H9 (cell line): ENCODE measurements around the gene SUOX. TPM values are rescaled to one million over a fixed set of nuclear protein-coding genes. Genes with fewer than 3 reads are reported as not detected.

Experiments
- DNase-seq: peaks from one replicate; pipeline ENCODE4 v3.0.0-alpha.2; 2017
- H2AFZ ChIP-seq: one replicate; pipeline ENCODE4 v1.6.1; 2013; ENCODE audit warnings: mild to moderate bottlenecking, low read length, control low read depth, moderate library complexity
- H2AK5ac ChIP-seq: 2 replicates; pipeline ENCODE4 v1.6.1; 2013; ENCODE audit warnings: low read length, control low read depth, mixed read lengths; ENCODE audit not compliant: insufficient read length
- H2BK120ac ChIP-seq: one replicate; pipeline ENCODE4 v1.6.1; 2013; ENCODE audit warnings: low read depth, mild to moderate bottlenecking, low read length, control low read depth, inconsistent platforms; ENCODE audit not compliant: poor library complexity, severe bottlenecking
- H2BK12ac ChIP-seq: 2 replicates; pipeline ENCODE4 v1.6.1; 2013; ENCODE audit warnings: low read length, control low read depth, mixed read lengths, low read depth; ENCODE audit not compliant: insufficient read length
- H2BK15ac ChIP-seq: 2 replicates; pipeline ENCODE4 v1.6.1; 2013; ENCODE audit warnings: low read depth, low read length, control low read depth
- H2BK20ac ChIP-seq: one replicate; pipeline ENCODE4 v1.6.1; 2013; ENCODE audit warnings: low read depth, mild to moderate bottlenecking, low read length, control low read depth, inconsistent platforms; ENCODE audit not compliant: poor library complexity, severe bottlenecking
- H2BK5ac ChIP-seq: 2 replicates; pipeline ENCODE4 v1.6.1; 2013; ENCODE audit warnings: low read length, control low read depth, mixed read lengths; ENCODE audit not compliant: insufficient read length
- H3K14ac ChIP-seq: 2 replicates; pipeline ENCODE4 v1.6.1; 2013; ENCODE audit warnings: low read length, control low read depth; ENCODE audit not compliant: insufficient read depth
- H3K18ac ChIP-seq: 2 replicates; pipeline ENCODE4 v1.6.1; 2013; ENCODE audit warnings: low read depth, mild to moderate bottlenecking, mixed read lengths, low read length, control low read depth; ENCODE audit not compliant: insufficient read length
- H3K23ac ChIP-seq: 2 replicates; pipeline ENCODE4 v1.6.1; 2013; ENCODE audit warnings: low read length, control low read depth, mixed read lengths, low read depth; ENCODE audit not compliant: insufficient read length
- H3K23me2 ChIP-seq: 2 replicates; pipeline ENCODE4 v1.6.1; 2013; ENCODE audit warnings: low read depth, mild to moderate bottlenecking, mixed read lengths, low read length, control low read depth; ENCODE audit not compliant: insufficient read length, poor library complexity, severe bottlenecking
- H3K27ac ChIP-seq: 2 replicates; pipeline ENCODE4 v1.5.1; 2013; ENCODE audit warnings: low read length, control low read depth, mixed read lengths, low read depth; ENCODE audit not compliant: insufficient read length
- H3K27me3 ChIP-seq: 2 replicates; pipeline ENCODE4 v1.6.1; 2013; ENCODE audit warnings: low read length, control low read depth, inconsistent platforms; ENCODE audit not compliant: insufficient read depth
- H3K4ac ChIP-seq: 2 replicates; pipeline ENCODE4 v1.6.1; 2013; ENCODE audit warnings: low read depth, mild to moderate bottlenecking, control low read depth, inconsistent platforms, low read length, moderate library complexity
- H3K4me1 ChIP-seq: 2 replicates; pipeline ENCODE4 v1.6.1; 2013; ENCODE audit warnings: low read length, control low read depth, inconsistent platforms; ENCODE audit not compliant: insufficient read depth
- H3K4me2 ChIP-seq: 2 replicates; pipeline ENCODE4 v1.6.1; 2013; ENCODE audit warnings: low read length, control low read depth, mixed read lengths; ENCODE audit not compliant: insufficient read length, insufficient read depth
- H3K56ac ChIP-seq: 2 replicates; pipeline ENCODE4 v1.6.1; 2013; ENCODE audit warnings: low read depth, mild to moderate bottlenecking, mixed read lengths, low read length, control low read depth; ENCODE audit not compliant: insufficient read length
- H3K79me1 ChIP-seq: 2 replicates; pipeline ENCODE4 v1.6.1; 2013; ENCODE audit warnings: low read depth, mild to moderate bottlenecking, moderate library complexity, low read length, control low read depth, inconsistent platforms; ENCODE audit not compliant: insufficient read depth, poor library complexity, severe bottlenecking
- H3K79me2 ChIP-seq: 2 replicates; pipeline ENCODE4 v1.6.1; 2013; ENCODE audit warnings: low read length, control low read depth, inconsistent platforms; ENCODE audit not compliant: insufficient read depth
- H3K9ac ChIP-seq: 2 replicates; pipeline ENCODE4 v1.6.1; 2013; ENCODE audit warnings: low read length, control low read depth, mixed read lengths; ENCODE audit not compliant: insufficient read length; ENCODE audit errors: extremely low read depth
- H3K9me3 ChIP-seq: one replicate; pipeline ENCODE4 v1.6.1; 2013; ENCODE audit warnings: low read depth, low read length, inconsistent platforms; ENCODE audit not compliant: control insufficient read depth
- H3T11ph ChIP-seq: one replicate; pipeline ENCODE4 v1.6.1; 2013; ENCODE audit warnings: mild to moderate bottlenecking, low read length, control low read depth, inconsistent platforms
- H4K20me1 ChIP-seq: one replicate; pipeline ENCODE4 v1.6.1; 2013; ENCODE audit not compliant: control insufficient read depth, insufficient read length, insufficient read depth
- H4K5ac ChIP-seq: 2 replicates; pipeline ENCODE4 v1.6.1; 2013; ENCODE audit warnings: low read depth, mild to moderate bottlenecking, mixed read lengths, low read length, control low read depth; ENCODE audit not compliant: insufficient read length
- H4K8ac ChIP-seq: replicated peaks from 2 replicates; pipeline ENCODE4 v1.6.1; 2013; ENCODE audit warnings: low read length, control low read depth, mixed read lengths, low read depth; ENCODE audit not compliant: insufficient read length
- H4K91ac ChIP-seq: 2 replicates; pipeline ENCODE4 v1.6.1; 2013; ENCODE audit warnings: low read depth, mild to moderate bottlenecking, moderate library complexity, mixed read lengths, low read length, control low read depth; ENCODE audit not compliant: insufficient read length
- H3K27ac Mint-ChIP-seq, 3 experiments: 2 replicates in 2 of 3; 3 replicates in 1 of 3; pipeline ENCODE4 v1.8.0; 2020 to 2021; ENCODE audit warnings: mixed read lengths in 3 of 3, mild to moderate bottlenecking in 1 of 3, moderate library complexity in 1 of 3
- H3K27me3 Mint-ChIP-seq: 2 replicates; pipeline ENCODE4 v1.8.0; 2021; ENCODE audit warnings: low read depth, mild to moderate bottlenecking, moderate library complexity, mixed read lengths
- H3K36me3 Mint-ChIP-seq, 3 experiments: 2 replicates in 2 of 3; 3 replicates in 1 of 3; pipeline ENCODE4 v1.8.0; 2020 to 2021; ENCODE audit warnings: low read depth in 3 of 3, mixed read lengths in 3 of 3; ENCODE audit not compliant: insufficient read depth in 1 of 3
- H3K4me1 Mint-ChIP-seq, 2 experiments: 2 replicates each; pipeline ENCODE4 v1.8.0; 2020; ENCODE audit warnings: mixed read lengths in 2 of 2
- H3K4me3 Mint-ChIP-seq, 2 experiments: 2 replicates in 1 of 2; 3 replicates in 1 of 2; pipeline ENCODE4 v1.8.0; 2020 to 2021; ENCODE audit warnings: mild to moderate bottlenecking in 2 of 2, mixed read lengths in 2 of 2, moderate library complexity in 1 of 2
- H3K9me3 Mint-ChIP-seq, 2 experiments: 2 replicates in 1 of 2; 3 replicates in 1 of 2; pipeline ENCODE4 v1.8.0; 2020; ENCODE audit warnings: mild to moderate bottlenecking in 2 of 2, mixed read lengths in 2 of 2, moderate library complexity in 1 of 2
- WGBS: extraction: QIAGEN DNeasy Blood & Tissue Kit; methylation state at CpG from one replicate; pipeline ENCODE4 v1.1.7; 2013; ENCODE audit warnings: missing lambda C conversion rate, low lambda C conversion rate, mixed read lengths; ENCODE audit not compliant: insufficient read length; ENCODE audit errors: extremely low coverage; 5-methylcytosine and 5-hydroxymethylcytosine counted together
- total RNA-seq: library from RNA; stranded (reverse); gene quantifications from 2 replicates; pipeline ENCODE4 v1.2.1, GENCODE V29; 2021
- TF ChIP-seq, protein P1 (sequence below): fragments of 200-600 bp; sonication (generic); conservative IDR thresholded peaks from 3 replicates; pipeline ENCODE4 v1.8.0; 2021; ENCODE audit warnings: antibody characterized with exemption, mild to moderate bottlenecking

The SUOX gene
- total RNA-seq, 1 experiment from 2014 or later, result 21.0 TPM

DNA sequence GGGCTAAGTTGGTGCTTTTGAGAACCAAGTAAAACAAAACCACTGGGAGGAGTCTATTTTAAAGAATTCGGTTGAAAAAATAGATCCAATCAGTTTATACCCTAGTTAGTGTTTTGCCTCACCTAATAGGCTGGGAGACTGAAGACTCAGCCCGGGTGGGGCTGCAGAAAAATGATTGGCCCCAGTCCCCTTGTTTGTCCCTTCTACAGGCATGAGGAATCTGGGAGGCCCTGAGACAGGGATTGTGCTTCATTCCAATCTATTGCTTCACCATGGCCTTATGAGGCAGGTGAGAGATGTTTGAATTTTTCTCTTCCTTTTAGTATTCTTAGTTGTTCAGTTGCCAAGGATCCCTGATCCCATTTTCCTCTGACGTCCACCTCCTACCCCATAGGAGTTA is 25.0 kb upstream of the SUOX start:
- H2BK20ac ChIP-seq, result no peak overlapping the region
- no peak overlapping the region for H2AK5ac ChIP-seq
- TF ChIP-seq, protein P1, sequence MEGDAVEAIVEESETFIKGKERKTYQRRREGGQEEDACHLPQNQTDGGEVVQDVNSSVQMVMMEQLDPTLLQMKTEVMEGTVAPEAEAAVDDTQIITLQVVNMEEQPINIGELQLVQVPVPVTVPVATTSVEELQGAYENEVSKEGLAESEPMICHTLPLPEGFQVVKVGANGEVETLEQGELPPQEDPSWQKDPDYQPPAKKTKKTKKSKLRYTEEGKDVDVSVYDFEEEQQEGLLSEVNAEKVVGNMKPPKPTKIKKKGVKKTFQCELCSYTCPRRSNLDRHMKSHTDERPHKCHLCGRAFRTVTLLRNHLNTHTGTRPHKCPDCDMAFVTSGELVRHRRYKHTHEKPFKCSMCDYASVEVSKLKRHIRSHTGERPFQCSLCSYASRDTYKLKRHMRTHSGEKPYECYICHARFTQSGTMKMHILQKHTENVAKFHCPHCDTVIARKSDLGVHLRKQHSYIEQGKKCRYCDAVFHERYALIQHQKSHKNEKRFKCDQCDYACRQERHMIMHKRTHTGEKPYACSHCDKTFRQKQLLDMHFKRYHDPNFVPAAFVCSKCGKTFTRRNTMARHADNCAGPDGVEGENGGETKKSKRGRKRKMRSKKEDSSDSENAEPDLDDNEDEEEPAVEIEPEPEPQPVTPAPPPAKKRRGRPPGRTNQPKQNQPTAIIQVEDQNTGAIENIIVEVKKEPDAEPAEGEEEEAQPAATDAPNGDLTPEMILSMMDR, result no peak
- H3K14ac ChIP-seq, result no peak overlapping the region
- H4K8ac ChIP-seq, result no peak overlapping the region
- no peak for DNase-seq
- Mint-ChIP-seq H3K36me3 (peaks cover 16 to 50% (median 44%) of the 10 kb centered on the region in 3 experiments; a peak in 6 of 7 replicates), H3K27ac (peak overlapping the region; percentile 19 to 80 (median 53); a peak in 3 of 7 replicates), H3K4me3 (peak overlapping the region in 1 of 2 experiments; percentile 30; a peak in 2 of 5 replicates), H3K27me3 (no peaks in the 10 kb centered on the region), H3K4me1 (peaks cover 14 to 18% of the 10 kb centered on the region in 2 experiments), H3K9me3 (no peaks in the 10 kb centered on the region)
- no peak overlapping the region for H2BK15ac ChIP-seq
- H3K9me3 ChIP-seq, result no peaks in the 10 kb centered on the region
- no peak overlapping the region for H3K4me2 ChIP-seq
- WGBS, result no CpG with 5 or more reads among the region's 3 CpGs
- no peak overlapping the region for H3K9ac ChIP-seq
- no peak overlapping the region for H3K56ac ChIP-seq
- peaks cover under 1% of the 10 kb centered on the region for H3K79me1 ChIP-seq
- peaks cover 3% of the 10 kb centered on the region; the same call in 1 of the 2 replicates for H3K4me1 ChIP-seq
- no peak overlapping the region for H2BK120ac ChIP-seq
- H4K91ac ChIP-seq, result no peak overlapping the region
- no peak overlapping the region for H3T11ph ChIP-seq
- no peak overlapping the region for H3K18ac ChIP-seq
- no peak overlapping the region for H3K4ac ChIP-seq
- no peak overlapping the region for H2BK5ac ChIP-seq
- no peak overlapping the region for H2BK12ac ChIP-seq
- no peaks in the 10 kb centered on the region for H4K20me1 ChIP-seq
- peaks cover 13% of the 10 kb centered on the region for H3K23me2 ChIP-seq
- no peak overlapping the region for H3K27ac ChIP-seq
- H3K23ac ChIP-seq, result no peak overlapping the region
- H3K79me2 ChIP-seq, result peaks cover 9% of the 10 kb centered on the region; the same call in 1 of the 2 replicates
- H3K27me3 ChIP-seq, result no peaks in the 10 kb centered on the region
- no peak overlapping the region for H4K5ac ChIP-seq
- H2AFZ ChIP-seq, result no peak overlapping the region
